ENCODE data around the gene BTBD9. TPM values are rescaled to one million over a fixed set of nuclear protein-coding genes. Genes with fewer than 3 reads are reported as not detected.

Gene BTBD9
- total RNA-seq, 4 donors from 2014 or later = 17.3 to 50.3 (median 37.8) TPM

DNA sequence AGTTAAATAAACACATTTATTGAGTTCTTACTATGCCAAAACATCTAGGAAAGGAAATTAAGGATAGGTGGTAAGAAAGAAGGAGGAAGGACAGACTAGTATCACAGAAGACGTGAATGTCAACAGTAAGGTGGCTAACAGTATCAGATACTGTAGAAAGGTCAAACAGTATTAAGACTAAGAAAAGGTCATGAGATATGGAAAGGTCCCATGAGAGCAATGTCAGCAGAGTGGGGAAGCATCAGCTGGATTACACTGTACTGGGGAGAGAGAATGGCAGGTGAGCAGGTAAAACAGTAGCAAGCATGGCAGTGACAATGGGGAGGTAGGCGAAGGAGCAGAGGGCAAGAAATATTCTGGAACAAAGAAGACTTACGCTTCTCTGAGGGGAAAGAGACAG lies 45.2 kb upstream of the BTBD9 start:
- H3K27me3 ChIP-seq = no peaks in the 10 kb centered on the region
- peaks cover 0 to 5% (median 0%) of the 10 kb centered on the region in 4 donors for H3K4me1 ChIP-seq
- no peak for DNase-seq
- no peaks in the 10 kb centered on the region for H3K9me3 ChIP-seq
- no peak overlapping the region for H3K4me3 ChIP-seq
- H3K27ac ChIP-seq = no peak overlapping the region
- H3K36me3 ChIP-seq = peaks cover 0 to 43% (median 0%) of the 10 kb centered on the region in 3 donors
- no peak for TF ChIP-seq POLR2A (IDR thresholded peaks at IDR 0.05)
- no peak for TF ChIP-seq CTCF (IDR thresholded peaks at IDR 0.05)

GRCh38 chr6:38684237-38684636 lies 44.5 kb upstream of the BTBD9 start:
- DNase-seq = no peak
- TF ChIP-seq POLR2A (IDR thresholded peaks at IDR 0.05) (no peak), CTCF (IDR thresholded peaks at IDR 0.05) (no peak)
- H3K4me1 ChIP-seq = peaks cover 0 to 5% (median 0%) of the 10 kb centered on the region in 4 donors
- H3K27me3 ChIP-seq = no peaks in the 10 kb centered on the region
- H3K27ac ChIP-seq = no peak overlapping the region
- no peak overlapping the region for H3K4me3 ChIP-seq
- H3K36me3 ChIP-seq = peaks cover 0 to 47% (median 0%) of the 10 kb centered on the region in 3 donors
- no peaks in the 10 kb centered on the region for H3K9me3 ChIP-seq

GRCh38 chr6:38681850-38682249 lies 42.1 kb upstream of the BTBD9 start:
- Histone ChIP-seq H3K4me3 (no peak overlapping the region), H3K27me3 (no peaks in the 10 kb centered on the region), H3K4me1 (peaks cover 0 to 9% (median 0%) of the 10 kb centered on the region in 4 donors), H3K9me3 (no peaks in the 10 kb centered on the region), H3K36me3 (peaks cover 0 to 67% (median 0%) of the 10 kb centered on the region in 3 donors), H3K27ac (no peak overlapping the region)
- TF ChIP-seq POLR2A (IDR thresholded peaks at IDR 0.05) (no peak), CTCF (IDR thresholded peaks at IDR 0.05) (no peak)
- no peak for DNase-seq

DNA sequence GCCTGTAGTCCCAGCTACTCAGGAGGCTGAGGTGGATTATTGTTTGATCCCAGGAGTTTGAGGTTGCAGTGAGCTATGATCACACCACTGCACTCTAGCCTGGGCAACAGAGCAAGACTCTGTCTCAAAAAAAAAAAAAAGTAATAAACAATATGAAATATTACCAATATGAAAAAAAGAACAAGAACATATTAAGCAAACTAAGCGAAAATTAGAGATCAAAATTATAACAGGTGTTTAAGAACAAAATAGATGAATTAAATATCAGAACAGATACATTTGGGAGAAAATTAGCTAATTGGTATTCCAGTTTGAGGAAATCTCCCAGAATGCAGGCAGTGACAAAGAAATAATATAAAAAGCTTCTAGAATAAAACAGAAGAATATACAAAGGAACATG lies 39.9 kb upstream of the BTBD9 start:
- DNase-seq = no peak
- Histone ChIP-seq H3K36me3 (peaks cover 0 to 81% (median 0%) of the 10 kb centered on the region in 3 donors), H3K9me3 (no peaks in the 10 kb centered on the region), H3K4me3 (no peak overlapping the region), H3K27me3 (no peaks in the 10 kb centered on the region), H3K27ac (no peak overlapping the region), H3K4me1 (peaks cover 0 to 9% (median 0%) of the 10 kb centered on the region in 4 donors)
- TF ChIP-seq POLR2A (IDR thresholded peaks at IDR 0.05) (no peak), CTCF (IDR thresholded peaks at IDR 0.05) (no peak)

- no peaks in the 10 kb centered on the region for H3K9me3 ChIP-seq
- H3K4me3 ChIP-seq = no peak overlapping the region
- TF ChIP-seq CTCF (IDR thresholded peaks at IDR 0.05) (no peak), POLR2A (IDR thresholded peaks at IDR 0.05) (no peak)
- no peaks in the 10 kb centered on the region for H3K27me3 ChIP-seq
- no peak for DNase-seq
- peak overlapping the region in 2 of 4 donors; percentile 68 for H3K27ac ChIP-seq
- peaks cover 0 to 9% (median 0%) of the 10 kb centered on the region in 4 donors for H3K4me1 ChIP-seq
- peaks cover 0 to 71% (median 0%) of the 10 kb centered on the region in 3 donors for H3K36me3 ChIP-seq
Measured at GRCh38 chr6:38678178-38678760, 38.5 kb upstream of the BTBD9 start.

Measured in Peyer's patch (tissue), 4 donors.